ENCODE measurements around the gene MRPS31. TPM values are rescaled to one million over a fixed set of nuclear protein-coding genes. Genes with fewer than 3 reads are reported as not detected.

MRPS31 gene
- total and polyA plus RNA-seq, 2 donors from 2014 or later, result 24.3 to 47.3 TPM

DNA sequence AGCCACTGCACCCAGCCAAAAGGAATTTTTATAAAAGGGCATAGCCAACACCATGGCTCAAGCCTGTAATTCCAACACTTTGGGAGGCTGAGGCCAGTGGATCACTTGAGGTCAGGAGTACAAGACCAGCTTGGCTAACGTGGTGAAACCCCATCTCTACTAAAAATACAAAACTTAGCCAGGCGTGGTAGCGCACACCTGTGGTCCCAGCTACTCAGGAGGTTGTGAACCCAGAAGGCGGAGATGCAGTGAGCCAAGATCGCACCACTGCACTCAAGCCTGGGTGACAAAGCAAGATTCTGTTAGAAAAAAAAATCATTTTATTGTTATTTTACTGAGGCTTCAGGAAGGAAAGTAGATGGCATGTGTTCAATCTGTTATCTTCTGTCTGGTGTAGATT is 73.3 kb downstream of the MRPS31 start:
- TF ChIP-seq, protein P1, sequence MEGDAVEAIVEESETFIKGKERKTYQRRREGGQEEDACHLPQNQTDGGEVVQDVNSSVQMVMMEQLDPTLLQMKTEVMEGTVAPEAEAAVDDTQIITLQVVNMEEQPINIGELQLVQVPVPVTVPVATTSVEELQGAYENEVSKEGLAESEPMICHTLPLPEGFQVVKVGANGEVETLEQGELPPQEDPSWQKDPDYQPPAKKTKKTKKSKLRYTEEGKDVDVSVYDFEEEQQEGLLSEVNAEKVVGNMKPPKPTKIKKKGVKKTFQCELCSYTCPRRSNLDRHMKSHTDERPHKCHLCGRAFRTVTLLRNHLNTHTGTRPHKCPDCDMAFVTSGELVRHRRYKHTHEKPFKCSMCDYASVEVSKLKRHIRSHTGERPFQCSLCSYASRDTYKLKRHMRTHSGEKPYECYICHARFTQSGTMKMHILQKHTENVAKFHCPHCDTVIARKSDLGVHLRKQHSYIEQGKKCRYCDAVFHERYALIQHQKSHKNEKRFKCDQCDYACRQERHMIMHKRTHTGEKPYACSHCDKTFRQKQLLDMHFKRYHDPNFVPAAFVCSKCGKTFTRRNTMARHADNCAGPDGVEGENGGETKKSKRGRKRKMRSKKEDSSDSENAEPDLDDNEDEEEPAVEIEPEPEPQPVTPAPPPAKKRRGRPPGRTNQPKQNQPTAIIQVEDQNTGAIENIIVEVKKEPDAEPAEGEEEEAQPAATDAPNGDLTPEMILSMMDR (IDR thresholded peaks at IDR 0.05; ENCODE audit: borderline replicate concordance, extremely low read depth, insufficient read depth), result no peak
- no peak overlapping the region for H3K4me3 ChIP-seq (ENCODE audit: low read length in 3 of 3)

DNA sequence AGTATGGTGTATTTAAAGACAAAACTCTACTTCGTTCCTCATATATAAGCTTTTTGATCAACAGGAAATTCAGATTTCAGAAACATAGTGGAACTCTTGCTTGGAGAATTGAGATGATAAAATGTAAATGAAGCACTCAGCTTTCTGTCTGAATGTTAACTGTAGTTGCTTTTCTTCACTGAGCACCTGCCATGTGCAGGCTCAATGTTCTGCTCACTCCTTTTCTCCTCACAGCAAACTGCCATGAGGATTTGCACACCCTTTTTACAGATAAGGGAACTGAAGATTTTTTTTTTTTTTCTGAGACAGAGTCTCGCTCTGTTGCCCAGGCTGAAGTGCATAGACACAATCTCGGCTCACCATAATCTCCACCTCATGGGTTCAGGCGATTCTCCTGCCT is 76.6 kb downstream of the MRPS31 start:
- no peak overlapping the region for H3K4me3 ChIP-seq (ENCODE audit: low read length in 3 of 3)
- no peaks in the 10 kb centered on the region for H3K4me1 ChIP-seq (ENCODE audit: control insufficient read depth in 2 of 3, insufficient read depth in 2 of 3, low read depth in 1 of 3, low read length in 3 of 3)
- TF ChIP-seq, protein P1 (IDR thresholded peaks at IDR 0.05; ENCODE audit: borderline replicate concordance, extremely low read depth, insufficient read depth), result no peak
- intact Hi-C loops (cut with DNase I), result no loop called here
- DNase-seq (no peak), FAIRE-seq (no peak)
- no peaks in the 10 kb centered on the region for H3K36me3 ChIP-seq (ENCODE audit: control insufficient read depth in 2 of 3, insufficient read depth in 3 of 3, low read length in 3 of 3)
- H3K27ac ChIP-seq (ENCODE audit: low read depth in 2 of 2, low read length in 2 of 2), result no peak overlapping the region
- no peak overlapping the region for H3K9ac ChIP-seq (ENCODE audit: low read length in 3 of 3)
- no peaks in the 10 kb centered on the region for H3K27me3 ChIP-seq (ENCODE audit: control insufficient read depth, insufficient read depth, low read length)
- H3K9me3 ChIP-seq (ENCODE audit: control insufficient read depth in 2 of 3, insufficient read depth in 1 of 3, low read length in 3 of 3), result no peaks in the 10 kb centered on the region

More for the DNA sequence above, 73.3 kb downstream of the MRPS31 start:
- no peaks in the 10 kb centered on the region for H3K9me3 ChIP-seq (ENCODE audit: control insufficient read depth in 2 of 3, insufficient read depth in 1 of 3, low read length in 3 of 3)
- FAIRE-seq, result no peak
- DNase-seq, result no peak
- no peaks in the 10 kb centered on the region for H3K4me1 ChIP-seq (ENCODE audit: control insufficient read depth in 2 of 3, insufficient read depth in 2 of 3, low read depth in 1 of 3, low read length in 3 of 3)
- H3K27me3 ChIP-seq (ENCODE audit: control insufficient read depth, insufficient read depth, low read length), result no peaks in the 10 kb centered on the region
- H3K27ac ChIP-seq (ENCODE audit: low read depth in 2 of 2, low read length in 2 of 2), result no peak overlapping the region
- intact Hi-C loops (cut with DNase I), result no loop called here
- H3K36me3 ChIP-seq (ENCODE audit: control insufficient read depth in 2 of 3, insufficient read depth in 3 of 3, low read length in 3 of 3), result no peaks in the 10 kb centered on the region
- no peak overlapping the region for H3K9ac ChIP-seq (ENCODE audit: low read length in 3 of 3)

DNA sequence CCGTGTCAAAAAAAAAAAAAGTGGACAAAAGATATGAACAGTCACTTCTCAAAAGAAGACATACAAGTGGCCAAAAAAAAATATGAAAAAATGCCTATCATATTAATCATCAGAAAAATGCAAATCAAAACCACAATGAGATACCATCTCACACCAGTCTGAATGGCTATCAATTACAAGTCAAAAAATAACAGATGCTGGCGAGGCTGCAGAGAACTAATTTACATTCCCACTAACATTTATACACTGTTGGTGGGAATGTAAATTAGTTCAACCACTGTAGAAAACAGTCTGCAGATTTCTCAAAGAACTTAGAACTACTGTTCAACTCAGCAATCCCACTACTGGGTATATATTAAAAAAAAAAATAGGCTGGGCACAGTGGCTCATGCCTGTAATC is 78.0 kb downstream of the MRPS31 start:
- no peak for FAIRE-seq
- Histone ChIP-seq H3K9me3 (ENCODE audit: control insufficient read depth in 2 of 3, insufficient read depth in 1 of 3, low read length in 3 of 3) (no peaks in the 10 kb centered on the region), H3K36me3 (ENCODE audit: control insufficient read depth in 2 of 3, insufficient read depth in 3 of 3, low read length in 3 of 3) (no peaks in the 10 kb centered on the region), H3K4me3 (ENCODE audit: low read length in 3 of 3) (no peak overlapping the region), H3K27ac (ENCODE audit: low read depth in 2 of 2, low read length in 2 of 2) (no peak overlapping the region), H3K4me1 (ENCODE audit: control insufficient read depth in 2 of 3, insufficient read depth in 2 of 3, low read depth in 1 of 3, low read length in 3 of 3) (no peaks in the 10 kb centered on the region), H3K27me3 (ENCODE audit: control insufficient read depth, insufficient read depth, low read length) (no peaks in the 10 kb centered on the region), H3K9ac (ENCODE audit: low read length in 3 of 3) (no peak overlapping the region)
- no peak for DNase-seq
- intact Hi-C loops (cut with DNase I), result no loop called here
- TF ChIP-seq, protein P1 (IDR thresholded peaks at IDR 0.05; ENCODE audit: borderline replicate concordance, extremely low read depth, insufficient read depth), result no peak

DNA sequence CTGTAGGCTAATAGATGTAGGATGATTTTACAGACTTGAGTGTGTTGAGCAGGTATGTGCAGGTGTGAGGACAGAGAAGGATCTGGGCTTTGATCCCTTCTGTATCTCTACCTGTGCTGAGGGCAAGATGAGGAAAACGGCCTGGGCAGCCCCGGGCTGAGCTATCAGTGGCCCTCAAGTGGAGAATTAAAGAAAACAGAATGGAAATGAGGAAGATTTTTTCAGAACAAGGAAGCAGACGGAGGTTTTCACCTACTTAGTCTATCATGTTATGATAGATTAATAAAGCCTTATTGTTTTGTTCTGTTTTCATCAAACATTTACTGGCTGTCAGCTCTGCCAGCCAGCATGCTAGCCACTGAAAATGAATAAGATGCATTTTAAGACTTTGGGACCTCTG is 82.2 kb downstream of the MRPS31 start:
- H3K4me1 ChIP-seq (ENCODE audit: control insufficient read depth in 2 of 3, insufficient read depth in 2 of 3, low read depth in 1 of 3, low read length in 3 of 3), result no peaks in the 10 kb centered on the region
- no peaks in the 10 kb centered on the region for H3K9me3 ChIP-seq (ENCODE audit: control insufficient read depth in 2 of 3, insufficient read depth in 1 of 3, low read length in 3 of 3)
- no peak overlapping the region for H3K4me3 ChIP-seq (ENCODE audit: low read length in 3 of 3)
- no peak for FAIRE-seq
- intact Hi-C loops (cut with DNase I), result loop anchor here (10.0 kb wide), 3 partner anchors 624 to 1004 kb away; no protein-coding TSS in a partner anchor
- TF ChIP-seq, protein P1 (IDR thresholded peaks at IDR 0.05; ENCODE audit: borderline replicate concordance, extremely low read depth, insufficient read depth), result no peak
- no peaks in the 10 kb centered on the region for H3K36me3 ChIP-seq (ENCODE audit: control insufficient read depth in 2 of 3, insufficient read depth in 3 of 3, low read length in 3 of 3)
- no peak overlapping the region for H3K9ac ChIP-seq (ENCODE audit: low read length in 3 of 3)
- H3K27me3 ChIP-seq (ENCODE audit: control insufficient read depth, insufficient read depth, low read length), result no peaks in the 10 kb centered on the region
- no peak overlapping the region for H3K27ac ChIP-seq (ENCODE audit: low read depth in 2 of 2, low read length in 2 of 2)
- no peak for DNase-seq
